ENCODE results near the gene TP53I3.
"Not testable (repeated sequence)": the region's sequence is repeated elsewhere in the genome, so short reads cannot be mapped to it uniquely, and the experiment has no call there.

The TP53I3 gene, protein sequence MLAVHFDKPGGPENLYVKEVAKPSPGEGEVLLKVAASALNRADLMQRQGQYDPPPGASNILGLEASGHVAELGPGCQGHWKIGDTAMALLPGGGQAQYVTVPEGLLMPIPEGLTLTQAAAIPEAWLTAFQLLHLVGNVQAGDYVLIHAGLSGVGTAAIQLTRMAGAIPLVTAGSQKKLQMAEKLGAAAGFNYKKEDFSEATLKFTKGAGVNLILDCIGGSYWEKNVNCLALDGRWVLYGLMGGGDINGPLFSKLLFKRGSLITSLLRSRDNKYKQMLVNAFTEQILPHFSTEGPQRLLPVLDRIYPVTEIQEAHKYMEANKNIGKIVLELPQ

DNA sequence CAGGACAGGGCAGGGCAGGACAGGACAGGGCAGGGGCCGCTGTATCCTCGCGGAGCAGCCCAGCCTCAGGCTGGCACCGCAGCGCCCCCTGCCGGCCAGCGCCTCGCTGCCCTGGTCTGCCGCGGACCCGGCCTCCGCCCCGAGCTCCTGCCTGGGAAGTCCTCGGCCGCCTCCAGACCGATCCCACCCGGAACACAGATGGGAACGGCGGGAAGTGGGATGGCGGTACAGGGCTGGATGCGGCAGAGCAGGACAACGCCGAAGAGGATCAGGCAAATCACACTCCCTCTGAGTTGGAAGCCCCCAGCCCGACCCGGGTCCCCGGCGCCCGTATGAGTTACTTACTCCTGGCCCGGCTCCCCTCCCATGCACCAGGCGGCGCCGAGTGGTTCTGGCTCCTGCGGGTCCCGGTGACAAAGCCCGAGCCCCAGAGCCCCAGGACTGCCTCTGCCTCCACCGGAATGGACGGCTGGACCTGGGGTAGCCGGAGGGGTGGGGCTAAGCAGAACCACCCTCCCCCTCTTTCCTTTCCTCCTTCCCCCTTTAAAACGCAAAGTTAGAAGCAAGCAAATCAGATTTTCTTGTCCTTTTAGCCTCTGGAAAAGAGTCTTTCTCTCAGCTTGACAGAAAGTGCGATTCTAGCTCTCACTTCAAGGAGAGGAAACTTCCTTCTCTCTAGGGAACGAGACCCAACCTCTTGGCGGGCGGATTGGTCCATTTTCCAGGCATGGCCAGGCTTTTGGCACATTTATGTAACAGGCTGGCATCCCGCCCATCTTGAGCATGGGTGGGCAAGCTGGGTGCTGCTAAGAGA lies at the start of gene TP53I3:
Gene TP53I3, minus strand, starts transcription at position 449 of the 814 bp plus-strand sequence. CDS start 508 bp downstream, outside the sequence.
- DNase-seq (ENCODE audit: low read depth) = peak; percentile 80

DNA sequence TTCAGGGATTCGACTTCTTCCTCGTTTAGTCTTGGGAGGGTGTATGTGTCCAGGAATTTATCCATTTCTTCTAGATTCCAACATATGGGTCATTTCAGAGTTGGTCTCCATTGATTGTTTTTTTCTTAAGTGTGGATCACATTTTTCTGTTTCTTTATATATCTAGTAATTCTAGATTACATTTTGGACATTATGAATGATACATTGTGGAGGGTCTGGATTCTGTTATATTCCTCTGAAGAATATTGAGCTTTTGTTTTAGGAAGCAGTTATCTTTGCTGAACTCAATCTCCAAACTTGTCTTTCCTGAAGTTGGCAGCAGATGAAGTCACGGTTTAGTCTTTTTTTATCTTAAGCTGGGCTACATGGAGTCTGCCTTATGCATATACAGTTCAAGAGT lies 47.9 kb upstream of the TP53I3 start:
- no peak for DNase-seq (ENCODE audit: low read depth)

DNA sequence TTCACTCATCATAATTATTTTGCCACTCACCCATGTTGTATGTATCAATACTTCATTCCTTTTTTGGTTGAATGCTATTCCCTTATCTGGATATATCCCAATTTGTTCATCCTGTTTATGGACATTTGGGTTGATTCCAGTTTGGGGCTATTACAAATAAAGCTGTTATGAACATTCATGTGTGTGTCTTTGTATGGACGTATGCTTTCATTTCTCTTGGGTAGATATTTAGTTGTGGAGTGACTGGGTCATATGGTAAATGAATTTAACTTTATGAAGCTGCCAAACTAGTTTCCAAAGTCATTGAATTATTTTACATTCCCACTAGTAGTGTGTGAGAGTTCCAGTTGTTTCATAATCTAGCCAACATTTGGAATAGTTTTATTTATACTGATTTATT lies 41.3 kb upstream of the TP53I3 start:
- DNase-seq (ENCODE audit: low read depth) = no peak

DNA sequence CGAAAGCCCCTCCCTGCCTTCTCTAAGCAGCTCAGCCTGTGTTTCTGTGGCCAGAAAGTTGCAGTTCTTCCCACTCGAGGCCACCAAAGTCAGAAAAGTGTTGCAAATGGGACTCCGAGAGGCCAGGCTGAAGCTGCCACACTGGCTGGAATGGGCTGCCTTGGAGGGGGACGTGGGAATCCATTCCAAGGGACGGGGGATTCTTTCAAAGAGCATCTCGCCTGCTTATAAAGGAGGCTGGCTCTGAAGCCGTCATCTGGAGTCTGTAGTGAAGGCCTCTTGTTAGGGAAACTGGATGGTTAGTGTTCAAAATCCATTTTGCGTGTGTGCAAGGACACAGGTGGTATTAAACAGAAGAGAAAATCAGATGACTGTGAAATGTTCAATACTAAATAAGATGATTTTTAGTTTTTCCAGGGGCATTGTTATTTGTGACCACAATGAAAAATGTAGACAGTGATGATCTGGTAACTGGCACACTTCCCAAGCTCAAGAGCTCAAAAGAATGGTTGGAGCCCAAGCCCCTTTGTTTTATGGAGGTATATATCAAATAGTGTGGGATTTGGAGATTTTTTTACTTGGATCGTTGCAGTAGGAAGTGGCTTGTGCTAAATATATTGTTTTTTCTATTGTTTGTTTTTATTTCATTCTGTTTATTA lies 39.4 kb upstream of the TP53I3 start:
- DNase-seq (ENCODE audit: low read depth) = no peak

DNA sequence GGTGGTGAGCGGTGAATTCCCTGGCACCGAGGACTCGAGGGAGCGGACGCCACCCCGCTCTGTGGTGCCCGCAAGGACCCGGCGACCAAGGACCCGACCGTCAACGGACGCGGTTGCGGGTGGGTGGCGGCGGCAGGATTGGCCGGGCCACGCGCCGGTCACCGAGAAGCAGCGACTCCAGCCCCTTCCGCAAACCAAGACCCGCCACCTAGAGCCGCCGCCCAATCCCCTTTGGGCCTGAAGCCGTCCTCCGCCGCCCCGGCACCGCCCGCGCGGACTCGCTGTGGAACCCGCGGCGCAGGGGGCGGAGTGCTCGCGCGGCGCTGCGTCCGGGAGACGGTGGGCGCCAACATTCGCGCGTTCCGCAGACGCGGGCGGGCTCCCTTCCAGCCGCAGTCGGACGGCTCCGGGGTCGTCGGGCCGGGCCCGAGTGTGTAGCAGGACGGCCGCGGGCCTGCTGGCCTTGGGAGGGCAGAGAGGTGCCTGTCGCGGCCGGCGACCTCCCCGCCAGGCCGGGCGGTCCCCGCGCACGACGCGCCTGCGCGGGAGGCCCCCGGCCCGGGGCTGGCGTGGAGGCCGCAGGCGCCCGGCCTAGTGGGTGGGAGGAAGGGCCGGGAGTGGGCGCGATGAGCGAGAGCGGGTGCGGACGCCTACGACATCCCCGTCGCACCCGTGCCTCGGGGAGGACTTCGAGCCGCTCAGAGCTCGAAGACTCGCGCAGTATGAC lies 38.7 kb upstream of the TP53I3 start, which contains the start of the genes FAM228B and PFN4:
Gene FAM228B, plus strand, starts transcription at position 275 of the 727 bp plus-strand sequence. CDS start 893 bp downstream, outside the sequence.
Gene PFN4, minus strand, starts transcription at position 140 of the 727 bp plus-strand sequence. CDS start 799 bp downstream, outside the sequence.
- DNase-seq (ENCODE audit: low read depth) = peak; percentile 66

DNA sequence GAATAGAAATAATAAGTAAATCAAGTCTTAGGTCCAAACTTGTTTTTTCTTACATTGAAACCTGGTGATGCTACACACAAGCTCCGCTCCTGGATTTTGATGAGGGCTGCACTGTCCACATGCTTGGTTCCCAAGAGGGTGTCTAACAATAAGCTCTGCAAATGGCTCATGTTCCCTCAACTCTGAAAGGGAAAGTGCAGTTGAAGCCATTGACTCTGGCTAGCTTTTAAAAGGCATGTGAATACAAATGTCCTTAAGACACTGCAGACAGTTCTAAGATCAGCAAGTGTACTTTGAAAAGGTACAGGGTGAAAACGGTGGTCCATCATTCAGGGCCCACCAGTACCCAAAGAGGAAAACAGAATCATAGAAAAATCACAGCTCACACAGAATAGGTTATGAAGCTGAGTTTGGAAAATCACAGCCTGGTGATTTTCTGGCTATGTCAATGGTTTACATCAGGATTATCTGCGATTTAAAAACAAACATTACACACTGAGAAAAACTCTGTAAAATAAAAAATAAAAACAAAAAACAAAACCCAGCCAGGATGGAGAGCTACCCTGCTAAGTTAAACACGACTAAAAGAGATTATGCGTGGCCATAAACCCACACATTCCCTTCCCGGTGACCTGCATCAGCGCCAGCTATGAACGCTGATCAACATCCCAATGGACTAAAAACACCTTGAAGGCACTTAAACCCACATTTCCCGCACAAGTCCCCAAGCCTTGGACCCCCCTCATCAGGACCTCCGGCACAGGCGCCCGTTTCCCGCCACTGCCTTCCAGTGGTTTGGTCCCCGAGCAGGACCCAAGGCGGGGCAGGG lies 37.9 kb upstream of the TP53I3 start:
- DNase-seq (ENCODE audit: low read depth) = no peak

DNA sequence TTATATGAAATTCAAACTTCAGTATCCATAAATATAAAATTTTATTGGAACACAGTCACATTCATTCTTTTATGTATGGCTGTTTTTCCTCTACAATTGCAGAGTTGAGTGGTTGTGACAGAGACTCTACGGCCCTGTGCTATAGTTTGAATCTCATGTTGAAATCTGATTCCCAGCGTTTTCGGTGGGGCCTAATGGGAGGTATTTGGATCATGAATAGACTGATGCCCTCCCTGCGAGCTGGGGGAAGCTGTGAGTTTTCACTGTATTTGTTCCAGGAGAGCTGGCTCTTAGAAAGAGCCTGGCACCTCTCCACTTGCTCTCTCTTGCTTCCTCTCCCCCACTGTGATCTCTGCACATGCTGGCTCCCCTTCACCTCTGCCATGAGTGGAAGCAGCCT lies 36.8 kb upstream of the TP53I3 start:
- DNase-seq (ENCODE audit: low read depth) = no peak

DNA sequence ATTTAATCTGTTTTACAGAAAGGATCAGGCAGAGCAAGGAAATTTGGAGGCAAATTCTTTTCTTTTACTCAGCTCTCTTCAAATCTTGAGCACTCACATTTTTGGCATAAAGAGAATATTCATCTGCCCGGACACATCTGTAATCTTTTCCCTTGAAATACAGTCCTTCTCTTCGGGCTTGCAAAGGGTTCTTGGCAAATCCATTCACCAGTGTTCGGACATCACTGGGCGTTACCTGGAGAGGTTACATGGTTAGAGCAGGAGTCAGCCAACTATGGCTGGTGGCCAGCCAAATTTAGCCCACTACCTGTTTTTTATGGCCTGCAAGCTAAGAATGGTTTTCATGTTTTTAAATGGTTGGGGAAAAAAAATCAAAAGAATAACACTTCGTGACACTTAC lies 36.4 kb upstream of the TP53I3 start:
- no peak for DNase-seq (ENCODE audit: low read depth)

DNA sequence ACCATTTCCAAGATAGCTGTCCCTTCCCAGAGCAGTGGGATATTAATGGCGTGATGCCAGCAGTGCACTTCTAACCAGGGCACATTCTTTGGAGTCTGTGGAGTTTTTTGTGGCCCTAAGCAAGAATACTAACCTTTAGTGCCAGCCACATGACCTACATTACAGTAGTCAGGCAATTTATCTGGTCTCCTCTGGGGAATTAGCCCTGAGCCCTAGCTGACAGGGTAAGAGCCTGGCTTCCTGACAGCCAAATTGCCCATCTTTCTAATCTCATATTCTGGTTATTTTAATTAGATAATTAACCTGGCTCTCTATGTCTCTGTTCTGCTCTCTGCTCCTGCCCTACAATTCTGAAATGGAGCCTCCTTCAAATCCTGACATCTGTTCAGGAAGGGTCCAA lies 33.3 kb upstream of the TP53I3 start:
- no peak for DNase-seq (ENCODE audit: low read depth)

DNA sequence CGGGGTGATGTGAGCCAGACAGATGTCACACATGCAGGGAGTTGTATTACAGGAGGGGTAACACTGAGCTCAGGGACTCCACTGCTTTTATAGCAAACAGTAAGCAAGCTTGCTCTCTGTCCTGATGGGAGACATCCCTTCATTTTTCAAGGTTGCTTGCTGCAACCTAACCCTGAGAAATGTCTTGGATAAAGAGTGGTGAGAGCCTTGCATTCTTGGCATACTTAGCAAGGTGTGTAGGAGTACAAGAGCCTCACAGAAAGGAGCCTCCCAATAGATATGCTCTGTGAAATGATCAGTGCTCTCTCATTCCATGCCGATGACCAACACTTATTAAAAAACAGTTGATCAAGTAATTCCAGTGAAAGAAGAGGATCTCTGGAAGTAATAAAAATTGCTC lies 30.4 kb upstream of the TP53I3 start:
- no peak for DNase-seq (ENCODE audit: low read depth)

DNA sequence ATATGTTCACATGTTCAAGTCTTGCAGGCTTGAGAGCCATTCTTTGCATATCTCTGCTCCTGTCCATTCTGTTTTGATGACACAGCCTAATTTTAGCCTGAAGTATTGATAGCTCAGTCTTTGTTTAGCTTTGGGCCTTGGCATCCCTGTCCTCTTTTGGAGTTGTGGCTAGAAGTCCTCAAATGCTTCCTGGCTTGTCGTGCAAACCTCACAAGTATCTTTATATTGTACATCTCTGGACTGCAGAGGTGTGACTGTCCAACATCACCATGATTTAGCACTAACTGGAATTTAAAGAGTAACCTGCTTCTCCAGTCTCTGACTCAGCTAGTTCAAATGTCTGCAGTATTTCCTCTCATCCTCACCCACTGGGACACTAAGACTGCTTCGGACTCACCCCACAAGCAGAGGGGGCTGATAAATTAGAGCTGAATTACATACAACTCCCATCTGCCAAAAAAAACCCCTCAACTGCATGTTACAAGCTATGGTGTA lies 26.8 kb upstream of the TP53I3 start:
- no peak for DNase-seq (ENCODE audit: low read depth)

DNA sequence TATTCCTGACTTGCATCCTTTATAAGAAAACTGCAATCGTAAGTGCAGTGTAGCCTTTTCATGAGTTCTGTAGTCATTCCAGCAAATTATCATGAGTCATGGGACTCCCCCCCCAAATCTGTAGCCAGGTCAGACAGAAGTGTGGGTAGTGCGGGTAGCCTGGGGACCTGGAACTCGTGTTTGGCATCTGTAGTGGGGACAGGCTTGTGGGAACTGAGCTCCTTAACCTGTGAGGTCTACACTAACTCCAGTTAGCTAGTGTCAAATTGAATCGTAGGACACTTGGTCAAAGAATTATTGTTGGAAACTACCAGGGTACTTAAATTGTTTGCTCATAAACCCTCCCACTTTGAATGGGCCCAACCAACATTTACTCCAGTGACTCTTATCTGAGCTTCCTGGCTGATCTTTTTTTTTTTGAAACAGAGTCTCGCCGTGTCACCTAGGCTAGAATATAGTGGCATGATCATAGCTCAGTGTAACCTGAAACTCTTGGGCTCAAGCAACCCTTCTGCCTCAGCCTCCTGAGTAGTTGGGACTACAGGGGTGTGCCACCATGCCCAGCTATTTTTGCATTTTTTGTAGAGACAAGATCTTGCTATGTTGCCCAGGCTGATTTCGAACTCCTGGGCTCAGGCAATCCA lies 26.1 kb upstream of the TP53I3 start:
- no peak for DNase-seq (ENCODE audit: low read depth)

DNA sequence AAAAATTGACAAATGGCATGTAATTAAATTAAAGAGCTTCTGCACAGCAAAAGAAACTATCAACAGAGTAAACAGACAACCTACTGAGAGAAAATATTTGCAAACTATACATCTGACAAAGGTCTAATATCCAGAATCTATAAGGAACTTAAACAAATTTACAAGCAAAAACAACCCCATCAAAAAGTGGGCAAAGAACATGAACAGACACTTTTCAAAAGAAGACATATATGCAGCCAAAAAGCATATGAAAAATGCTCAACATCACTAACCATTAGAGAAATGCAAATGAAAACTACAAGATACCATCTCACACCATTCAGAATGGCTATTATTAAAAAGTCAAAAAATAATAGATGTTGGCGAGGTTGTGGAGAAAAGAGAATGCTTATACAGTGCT lies 24.8 kb upstream of the TP53I3 start:
- not testable (repeated sequence) for DNase-seq (ENCODE audit: low read depth)

DNA sequence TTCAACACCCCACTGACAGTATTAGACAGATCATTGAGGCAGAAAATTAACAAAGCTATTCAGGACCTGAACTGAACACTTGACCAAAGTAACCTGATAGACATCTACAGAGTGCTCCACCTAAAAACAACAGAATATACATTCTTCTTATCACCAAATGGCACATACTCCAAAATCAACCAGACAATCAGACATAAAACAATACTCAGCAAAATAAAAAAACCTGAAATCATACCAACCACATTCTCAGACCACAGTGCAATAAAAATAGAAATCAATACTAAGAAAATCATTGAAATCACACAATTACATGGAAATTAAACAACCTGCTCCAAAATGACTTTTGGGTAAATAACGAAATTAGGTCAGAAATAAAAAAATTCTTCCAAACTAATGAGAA lies 22.7 kb upstream of the TP53I3 start:
- DNase-seq (ENCODE audit: low read depth) = no peak

DNA sequence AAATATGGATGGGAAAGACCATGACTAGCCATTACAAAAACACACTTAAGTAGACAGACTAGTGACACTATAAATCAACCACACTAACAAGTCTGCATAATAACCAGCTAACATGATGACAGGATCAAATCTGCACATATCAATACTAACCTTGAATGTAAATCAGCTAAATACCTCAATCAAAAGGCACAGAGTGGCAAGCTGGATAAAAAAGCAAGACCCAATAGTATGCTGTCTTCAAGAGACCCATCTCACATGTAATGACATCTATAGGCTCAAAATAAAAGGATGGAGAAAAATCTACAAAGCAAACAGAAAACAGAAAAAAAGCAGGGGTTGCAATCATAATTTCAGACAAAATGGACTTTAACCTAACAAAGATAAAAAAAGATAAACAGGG lies 22.2 kb upstream of the TP53I3 start:
- DNase-seq (ENCODE audit: low read depth) = no peak

DNA sequence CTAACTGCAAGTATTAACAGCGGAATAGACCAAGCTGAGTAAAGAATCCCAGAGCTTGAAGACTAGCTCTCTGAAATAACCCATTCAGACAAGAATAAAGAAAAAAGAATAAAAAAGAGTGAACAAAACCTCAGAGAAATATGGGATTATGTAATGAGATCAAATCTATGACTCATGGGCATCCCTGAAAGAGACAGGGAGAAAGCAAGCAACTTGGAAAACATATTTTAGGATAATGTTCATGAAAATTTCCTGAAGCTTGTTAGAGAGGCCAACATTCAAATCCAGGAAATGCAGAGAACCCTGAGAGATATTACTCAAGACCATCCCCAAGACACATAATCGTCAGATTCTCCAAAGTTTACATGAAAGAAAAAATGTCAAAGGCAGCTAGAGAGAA lies 21.2 kb upstream of the TP53I3 start:
- no peak for DNase-seq (ENCODE audit: low read depth)

DNA sequence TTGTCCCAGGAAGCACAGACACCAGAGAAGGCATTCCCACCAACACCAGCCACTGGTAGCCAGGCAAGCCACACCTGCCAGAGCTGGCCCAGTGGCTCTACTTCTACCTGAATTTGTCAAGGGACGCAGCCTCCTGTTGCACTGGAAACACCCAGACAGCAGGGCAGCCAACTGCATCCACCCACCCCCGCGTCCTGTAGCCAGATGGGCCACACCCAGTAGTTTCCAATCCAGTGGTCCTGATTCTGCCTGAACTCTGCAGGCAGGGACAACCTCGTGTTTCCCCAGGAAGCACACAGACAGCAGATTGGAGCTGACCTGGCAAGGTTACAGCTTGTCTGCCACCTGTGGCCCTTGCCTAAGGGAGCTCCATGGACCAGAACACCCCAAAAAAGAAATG lies 20.3 kb upstream of the TP53I3 start:
- DNase-seq (ENCODE audit: low read depth) = no peak

DNA sequence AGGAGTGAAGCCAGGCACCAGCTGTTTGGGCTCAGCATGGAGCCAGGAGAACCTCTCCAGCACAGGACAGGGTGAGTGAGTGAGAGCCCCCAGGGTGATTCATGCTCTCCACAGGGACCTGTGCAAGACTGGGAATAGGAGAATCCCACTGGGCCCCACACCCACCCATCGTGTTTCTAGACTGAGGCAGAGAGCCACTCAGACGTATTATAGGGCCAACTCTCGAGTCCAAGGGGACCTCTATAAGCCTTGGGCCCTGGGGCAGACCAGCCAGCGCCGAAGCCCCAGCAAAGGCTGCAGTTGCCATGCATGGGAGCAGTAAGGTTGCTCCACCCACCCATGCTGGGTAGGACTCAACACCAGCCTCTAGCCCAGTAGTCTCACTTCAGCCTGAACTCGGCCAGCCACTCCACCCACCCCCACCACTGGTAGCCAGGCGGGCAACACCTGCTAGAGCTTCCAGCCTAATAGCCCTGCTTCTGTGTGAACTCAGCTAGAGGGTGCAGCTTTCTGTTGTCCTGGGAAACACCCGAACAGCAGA lies 19.5 kb upstream of the TP53I3 start:
- no peak for DNase-seq (ENCODE audit: low read depth)

DNA sequence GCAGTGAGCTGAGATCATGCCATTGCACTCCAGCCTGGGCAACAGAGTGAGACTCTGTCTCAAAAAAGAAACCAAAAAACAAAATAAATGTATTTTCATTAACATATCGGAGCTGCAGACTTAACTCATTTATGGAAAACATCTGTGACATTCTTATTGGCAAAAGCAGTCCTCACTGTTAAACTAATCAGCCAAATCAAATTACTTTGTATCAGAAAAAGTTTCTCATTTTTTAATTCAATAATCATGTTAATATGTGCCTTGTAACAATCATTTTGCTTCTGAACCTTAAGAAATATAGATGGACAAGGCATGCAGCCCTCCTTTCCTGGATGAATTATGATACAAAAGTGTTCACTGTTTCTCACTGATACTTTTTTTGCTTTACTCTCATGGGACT lies 18.0 kb upstream of the TP53I3 start:
- no peak for DNase-seq (ENCODE audit: low read depth)

DNA sequence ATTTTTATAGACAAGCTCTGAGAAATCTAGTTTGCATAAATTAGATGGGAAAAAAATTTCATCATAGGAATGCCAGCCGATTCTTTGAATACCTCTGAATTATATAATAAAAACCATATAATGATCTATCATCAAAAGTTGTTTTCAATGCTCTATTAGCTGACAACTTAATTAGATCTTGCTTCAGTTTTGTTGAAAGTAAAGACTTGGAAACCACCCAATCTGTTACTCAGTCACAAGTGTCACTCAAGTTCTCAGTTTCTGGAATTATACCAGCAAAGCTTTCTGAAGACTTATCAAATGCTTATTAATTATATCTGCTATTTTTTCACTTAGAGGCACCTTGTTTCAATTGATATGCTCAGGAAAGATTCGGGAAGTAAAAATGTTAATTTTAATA lies 17.4 kb upstream of the TP53I3 start:
- no peak for DNase-seq (ENCODE audit: low read depth)
